PC-3 (cell line): ENCODE results near the gene BAZ2A. TPM values are rescaled to one million over a fixed set of nuclear protein-coding genes. Genes with fewer than 3 reads are reported as not detected.
"Not testable (repeated sequence)": the region's sequence is repeated elsewhere in the genome, so short reads cannot be mapped to it uniquely, and the experiment has no call there.

Experiments
- ATAC-seq: fragments of 200-7000 bp; cut with Tn5 transposase; 2 replicates; pipeline ENCODE4 v1.9.1; 2020; ENCODE audit warnings: mild to moderate bottlenecking, moderate library complexity
- BruUV-seq: library from RNA; stranded (reverse); fragments of 400-500 nt; replicated peaks from 2 replicates; lab custom pipeline; 2021; lab: Mats Ljungman, UMichigan
- CTCF ChIA-PET: fragments of 300-600 bp; sonication (Branson Sonifier 250); formaldehyde crosslinking; loops from one replicate; lab custom pipeline; 2022; ENCODE audit warnings: antibody characterized with exemption; lab: Charles Lee
- POLR2A ChIA-PET: fragments of 300-600 bp; sonication (Branson Sonifier 250); formaldehyde crosslinking; loops from one replicate; lab custom pipeline; 2022; ENCODE audit warnings: antibody characterized with exemption; ENCODE audit not compliant: unreplicated experiment; lab: Charles Lee
- DNase-seq: peaks from one replicate; pipeline ENCODE4 v3.0.0-alpha.2; 2015
- H2AFZ ChIP-seq: fragments of 300-600 bp; sonication (generic); 2 replicates; pipeline ENCODE4 v1.6.0; 2016; ENCODE audit warnings: antibody characterized with exemption, low read length
- H3F3A ChIP-seq: fragments of 300-600 bp; sonication (generic); one replicate; pipeline ENCODE4 v1.6.0; 2017; ENCODE audit warnings: antibody characterized with exemption, low read length, control low read depth, mild to moderate bottlenecking; ENCODE audit not compliant: unreplicated experiment
- H3K27ac ChIP-seq: fragments of 300-600 bp; sonication (generic); 2 replicates; pipeline ENCODE4 v1.5.1; 2016; ENCODE audit warnings: mild to moderate bottlenecking, low read length
- H3K27me3 ChIP-seq: fragments of 300-600 bp; sonication (generic); 2 replicates; pipeline ENCODE4 v1.6.1; 2016; ENCODE audit warnings: low read length, mixed read lengths
- H3K36me3 ChIP-seq: fragments of 300-600 bp; sonication (generic); 2 replicates; pipeline ENCODE4 v1.6.1; 2016; ENCODE audit warnings: low read depth, mixed run types, low read length, mixed read lengths
- H3K4me1 ChIP-seq: fragments of 300-600 bp; sonication (generic); 2 replicates; pipeline ENCODE4 v1.5.1; 2016; ENCODE audit warnings: low read length; ENCODE audit not compliant: insufficient read depth
- H3K4me2 ChIP-seq: fragments of 300-600 bp; sonication (generic); 2 replicates; pipeline ENCODE4 v1.6.0; 2016; ENCODE audit warnings: low read length
- H3K4me3 ChIP-seq: fragments of 300-600 bp; sonication (generic); 2 replicates; pipeline ENCODE4 v1.5.1; 2016; ENCODE audit warnings: mild to moderate bottlenecking, low read length, mixed read lengths
- H3K79me2 ChIP-seq: fragments of 300-600 bp; sonication (generic); 2 replicates; pipeline ENCODE4 v1.6.1; 2017; ENCODE audit warnings: low read length, mixed read lengths
- H3K9ac ChIP-seq: fragments of 300-600 bp; sonication (generic); 2 replicates; pipeline ENCODE4 v1.6.0; 2016; ENCODE audit warnings: mild to moderate bottlenecking, low read length
- H3K9me2 ChIP-seq: fragments of 300-600 bp; sonication (generic); replicated peaks from 2 replicates; pipeline ENCODE4 v1.6.1; 2016; ENCODE audit warnings: mixed run types, low read length, mixed read lengths
- H3K9me3 ChIP-seq: fragments of 300-600 bp; sonication (generic); 2 replicates; pipeline ENCODE4 v1.6.1; 2016; ENCODE audit warnings: low read length, mixed read lengths
- H4K20me1 ChIP-seq: fragments of 300-600 bp; sonication (generic); 2 replicates; pipeline ENCODE4 v1.6.1; 2016; ENCODE audit warnings: low read length, mixed read lengths
- EZH2 ChIP-seq: fragments of 300-600 bp; sonication (generic); IDR thresholded peaks from one replicate; pipeline ENCODE4 v1.6.1; 2017; ENCODE audit warnings: antibody characterized with exemption, mild to moderate bottlenecking, low read length; ENCODE audit not compliant: unreplicated experiment
- EZH2phosphoT487 ChIP-seq: fragments of 300-600 bp; sonication (generic); IDR thresholded peaks from 2 replicates; pipeline ENCODE4 v1.6.1; 2018; ENCODE audit warnings: mild to moderate bottlenecking, antibody characterized with exemption, low read length, borderline replicate concordance
- intact Hi-C: fragments of 100-400 bp; cut with micrococcal nuclease; formaldehyde crosslinking; loops from 2 replicates; pipeline ENCODE4 v1.9.0; 2023
- total RNA-seq: library from RNA; depleted of rRNA; stranded (reverse); fragments of >200 nt; gene quantifications from 2 replicates; pipeline ENCODE4 v1.2.3, GENCODE V29; 2014
- TF ChIP-seq, protein P1 (sequence below): fragments of 300-600 bp; sonication (generic); conservative IDR thresholded peaks from 2 replicates; pipeline ENCODE4 v1.5.1; 2017; ENCODE audit warnings: antibody characterized with exemption, low read depth, mild to moderate bottlenecking, low read length

BAZ2A gene
- total RNA-seq, 1 experiment from 2014 or later: 33.8 TPM

DNA sequence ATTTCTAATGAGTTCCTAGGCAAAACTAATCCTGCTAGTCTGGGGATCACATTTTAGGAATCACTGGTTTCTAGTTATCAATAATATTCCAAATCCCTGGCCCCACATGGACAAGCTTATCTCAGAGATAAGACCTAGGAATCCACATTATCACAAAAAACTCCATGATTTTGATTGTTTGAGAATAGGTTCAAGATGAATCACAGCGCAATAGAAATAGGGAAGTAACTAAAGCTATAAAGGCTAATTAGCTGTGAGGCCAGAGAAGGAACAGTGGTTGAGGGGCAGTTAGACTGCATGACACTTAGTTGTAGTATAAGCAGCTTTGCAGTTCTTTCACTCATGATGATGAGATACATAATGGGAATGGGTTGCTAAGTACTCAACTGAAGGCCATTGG, 28.8 kb upstream of the BAZ2A start:
- no peak overlapping the region for H3K4me3 ChIP-seq
- H2AFZ ChIP-seq: no peak overlapping the region
- H3K36me3 ChIP-seq: peaks cover 11% of the 10 kb centered on the region
- H3K79me2 ChIP-seq: no peaks in the 10 kb centered on the region
- H3K4me1 ChIP-seq: peaks cover 11% of the 10 kb centered on the region
- no peaks in the 10 kb centered on the region for H4K20me1 ChIP-seq
- ChIA-PET POLR2A (no interaction called here), CTCF (interaction anchor here (0.6 to 1.3 kb wide), 2 partner anchors 22 to 77 kb away, joined by 4 read pairs; no protein-coding TSS in a partner anchor)
- peaks cover 8% of the 10 kb centered on the region for H3F3A ChIP-seq
- TF ChIP-seq, protein P1, sequence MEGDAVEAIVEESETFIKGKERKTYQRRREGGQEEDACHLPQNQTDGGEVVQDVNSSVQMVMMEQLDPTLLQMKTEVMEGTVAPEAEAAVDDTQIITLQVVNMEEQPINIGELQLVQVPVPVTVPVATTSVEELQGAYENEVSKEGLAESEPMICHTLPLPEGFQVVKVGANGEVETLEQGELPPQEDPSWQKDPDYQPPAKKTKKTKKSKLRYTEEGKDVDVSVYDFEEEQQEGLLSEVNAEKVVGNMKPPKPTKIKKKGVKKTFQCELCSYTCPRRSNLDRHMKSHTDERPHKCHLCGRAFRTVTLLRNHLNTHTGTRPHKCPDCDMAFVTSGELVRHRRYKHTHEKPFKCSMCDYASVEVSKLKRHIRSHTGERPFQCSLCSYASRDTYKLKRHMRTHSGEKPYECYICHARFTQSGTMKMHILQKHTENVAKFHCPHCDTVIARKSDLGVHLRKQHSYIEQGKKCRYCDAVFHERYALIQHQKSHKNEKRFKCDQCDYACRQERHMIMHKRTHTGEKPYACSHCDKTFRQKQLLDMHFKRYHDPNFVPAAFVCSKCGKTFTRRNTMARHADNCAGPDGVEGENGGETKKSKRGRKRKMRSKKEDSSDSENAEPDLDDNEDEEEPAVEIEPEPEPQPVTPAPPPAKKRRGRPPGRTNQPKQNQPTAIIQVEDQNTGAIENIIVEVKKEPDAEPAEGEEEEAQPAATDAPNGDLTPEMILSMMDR: no peak
- TF ChIP-seq EZH2: no peak
- TF ChIP-seq EZH2phosphoT487: no peak
- H3K27me3 ChIP-seq: no peaks in the 10 kb centered on the region
- BruUV-seq: no TSS peak
- no peak overlapping the region for H3K4me2 ChIP-seq
- DNase-seq: no peak
- H3K9ac ChIP-seq: no peak overlapping the region
- no peak for ATAC-seq
- no peaks in the 10 kb centered on the region for H3K9me2 ChIP-seq
- intact Hi-C loops: no loop called here
- no peaks in the 10 kb centered on the region for H3K9me3 ChIP-seq
- no peak overlapping the region for H3K27ac ChIP-seq

DNA sequence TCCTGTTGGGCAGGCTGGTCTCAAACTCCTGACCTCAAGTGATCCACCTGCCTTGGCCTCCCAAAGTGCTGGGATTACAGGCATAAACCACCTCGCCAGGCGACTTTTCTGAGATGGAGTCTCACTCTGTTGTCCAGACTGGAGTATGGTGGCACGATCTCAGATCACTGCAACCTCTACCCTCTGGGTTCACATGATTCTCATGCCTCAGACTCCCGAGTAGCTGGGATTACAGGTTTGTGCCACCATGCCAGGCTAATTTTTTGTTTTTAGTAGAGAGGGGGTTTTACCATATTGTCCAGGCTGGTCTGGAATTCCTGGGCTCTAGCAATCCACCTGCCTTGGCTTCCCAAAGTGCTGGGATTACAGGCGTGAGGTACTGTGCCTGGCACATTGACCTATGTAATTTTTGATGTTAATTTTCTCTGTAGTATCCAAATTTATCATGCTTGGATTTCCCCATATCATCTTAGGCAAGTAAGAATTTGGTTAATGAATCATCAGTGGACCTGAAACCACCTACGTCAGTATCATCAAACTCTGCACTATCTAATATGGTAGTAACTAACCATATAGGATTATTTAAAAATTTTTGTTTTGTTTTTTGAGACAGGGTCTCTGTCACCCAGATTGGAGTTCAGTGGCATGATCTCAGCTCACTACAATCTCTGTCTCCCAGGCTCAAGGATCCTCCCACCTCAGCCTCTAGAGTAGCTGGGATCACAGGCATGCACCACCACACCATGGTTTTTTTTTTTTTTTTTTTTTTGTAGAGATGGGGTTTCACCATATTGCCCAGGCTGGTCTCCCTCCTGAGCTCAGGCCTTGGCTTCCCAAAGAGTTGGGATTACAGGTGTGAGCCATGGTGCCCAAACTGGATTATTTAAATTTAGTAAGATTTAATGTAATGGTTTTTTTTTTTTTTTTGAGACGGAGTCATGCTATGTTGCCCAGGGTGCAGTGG, 27.6 kb upstream of the BAZ2A start:
- intact Hi-C loops: no loop called here
- Histone ChIP-seq H4K20me1 (no peaks in the 10 kb centered on the region), H3K27me3 (no peaks in the 10 kb centered on the region), H3K36me3 (peaks cover under 1% of the 10 kb centered on the region; the same call in 1 of the 2 replicates), H3K79me2 (no peaks in the 10 kb centered on the region), H3K27ac (no peak overlapping the region), H3K4me3 (no peak overlapping the region), H3K9me2 (no peaks in the 10 kb centered on the region), H3K4me2 (no peak overlapping the region), H3K9ac (no peak overlapping the region), H3K4me1 (peaks cover 11% of the 10 kb centered on the region), H2AFZ (no peak overlapping the region), H3F3A (peaks cover 4% of the 10 kb centered on the region), H3K9me3 (0 out of 2 replicates have a peak, but pooled peaks cover 6% of the 10 kb centered on the region)
- ChIA-PET CTCF (interaction anchor here (1.3 kb wide), 1 partner anchor 21 kb away, joined by 4 read pairs; no protein-coding TSS in a partner anchor), POLR2A (interaction anchor here (0.6 kb wide), 1 partner anchor 12 kb away, joined by 17 read pairs; no protein-coding TSS in a partner anchor)
- no TSS peak for BruUV-seq
- TF ChIP-seq EZH2 (no peak), EZH2phosphoT487 (no peak)
- TF ChIP-seq, protein P1: no peak
- ATAC-seq (no peak), DNase-seq (no peak)

DNA sequence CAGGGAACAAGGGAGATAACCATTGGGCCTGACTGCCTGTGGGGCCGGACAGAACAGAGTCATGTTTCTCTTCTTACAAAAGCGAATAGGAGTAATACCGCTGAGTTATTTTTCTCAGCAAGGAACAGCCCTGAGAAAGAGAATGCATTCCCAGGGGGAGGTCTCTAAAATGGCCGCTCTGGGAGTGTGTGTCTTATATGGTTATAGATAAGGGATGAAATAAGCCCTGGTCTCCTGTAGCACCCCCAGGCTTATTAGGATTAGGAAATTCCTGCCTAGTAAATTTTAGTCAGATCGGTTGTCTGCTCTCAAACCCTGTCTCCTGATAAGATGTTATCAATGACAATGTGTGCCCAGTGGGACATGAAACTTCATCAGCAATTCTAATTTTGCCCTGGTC, 23.7 kb upstream of the BAZ2A start:
- POLR2A ChIA-PET, H3K27me3 ChIP-seq, H3K36me3 ChIP-seq, H3K9me2 ChIP-seq, H3K79me2 ChIP-seq, intact Hi-C loops, CTCF ChIA-PET, H2AFZ ChIP-seq, BruUV-seq, H3K9ac ChIP-seq, H3K9me3 ChIP-seq, H3K4me3 ChIP-seq, H3F3A ChIP-seq, DNase-seq, H4K20me1 ChIP-seq, ATAC-seq, H3K4me1 ChIP-seq, H3K4me2 ChIP-seq, H3K27ac ChIP-seq: not testable (repeated sequence)

DNA sequence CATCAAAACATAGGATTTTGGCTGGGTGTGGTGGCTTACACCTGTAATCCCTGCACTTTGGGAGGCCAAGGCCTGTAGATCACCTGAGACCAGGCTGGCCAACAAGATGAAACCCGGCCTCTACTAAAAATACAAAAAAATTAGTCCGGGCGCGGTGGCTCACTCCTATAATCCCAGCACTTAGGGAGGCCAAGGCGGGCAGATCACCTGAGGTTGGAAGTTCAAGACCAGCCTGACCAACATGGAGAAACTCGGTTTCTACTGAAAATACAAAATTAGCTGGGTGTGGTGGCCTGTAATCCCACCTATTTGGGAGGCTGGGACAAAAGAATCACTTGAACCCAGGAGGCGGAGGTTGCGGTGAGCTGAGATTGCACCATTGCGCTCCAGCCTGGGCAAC, 17.9 kb upstream of the BAZ2A start:
- intact Hi-C loops: not testable (repeated sequence)

More for the DNA sequence above, 17.9 kb upstream of the BAZ2A start:
- ATAC-seq, DNase-seq, H3K4me2 ChIP-seq, H3K9ac ChIP-seq, H3F3A ChIP-seq, H3K4me3 ChIP-seq, H3K27me3 ChIP-seq, H3K9me3 ChIP-seq, POLR2A ChIA-PET, BruUV-seq, CTCF ChIA-PET, H3K27ac ChIP-seq, H3K9me2 ChIP-seq, H2AFZ ChIP-seq: not testable (repeated sequence)
- peaks cover 16% of the 10 kb centered on the region for H3K4me1 ChIP-seq
- H4K20me1 ChIP-seq: peaks cover 24% of the 10 kb centered on the region
- H3K36me3 ChIP-seq: peaks cover 20% of the 10 kb centered on the region
- H3K79me2 ChIP-seq: peaks cover 28% of the 10 kb centered on the region
